Measurements from ENCODE around the gene STPG2. TPM values are rescaled to one million over a fixed set of nuclear protein-coding genes. Genes with fewer than 3 reads are reported as not detected.
"Not testable (repeated sequence)": the region's sequence is repeated elsewhere in the genome, so short reads cannot be mapped to it uniquely, and the experiment has no call there.

The STPG2 gene
- total and polyA plus RNA-seq, 2 donors (not counting 3 experiments of a cell fraction or from before 2014, with no cell fraction given), result not detected

DNA sequence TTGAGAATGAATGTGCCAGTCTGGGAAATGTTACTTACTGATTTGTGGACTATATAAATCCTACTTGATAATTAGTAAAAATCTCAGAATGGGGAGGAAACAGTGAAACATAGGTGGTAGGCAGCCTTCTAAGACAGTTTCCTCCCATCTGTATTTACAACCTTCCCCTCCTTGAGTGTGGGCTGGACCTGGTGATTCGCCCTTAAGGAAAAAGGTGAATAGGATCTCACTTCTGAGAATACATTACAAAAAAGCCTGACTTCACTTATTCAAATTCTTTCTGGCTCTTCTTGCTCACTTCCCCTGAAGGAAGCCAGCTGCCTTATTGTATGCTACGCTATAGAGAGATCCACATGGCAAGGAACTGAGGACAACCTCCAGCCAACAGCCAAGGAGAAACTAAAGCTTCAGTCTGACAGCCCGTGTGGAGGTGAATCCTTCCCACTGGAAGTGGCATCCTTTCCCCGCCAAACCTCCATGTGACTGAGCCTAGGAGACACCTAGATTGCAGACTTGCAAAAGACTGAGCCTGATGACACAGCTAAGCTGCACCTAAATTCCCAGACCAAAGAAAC, 585.0 kb downstream of the STPG2 start:
- no TSS peak for BruUV-seq (replicated peaks)
- Histone ChIP-seq H3K9me1 (replicated peaks; ENCODE audit: control insufficient read depth, extremely low read depth, insufficient read depth, low read length) (no peaks in the 10 kb centered on the region), H2AFZ (ENCODE audit: low read depth, low read length) (no peak overlapping the region), H3K27ac (ENCODE audit: insufficient read depth, low read depth, low read length) (no peak overlapping the region), H3K9ac (replicated peaks; ENCODE audit: extremely low read depth, insufficient read depth, low read length) (no peak overlapping the region), H3K4me2 (ENCODE audit: insufficient read depth, low read length) (no peak overlapping the region), H3K9me3 (replicated peaks; ENCODE audit: control insufficient read depth, insufficient read depth, low read length) (no peaks in the 10 kb centered on the region), H3K36me3 (ENCODE audit: control insufficient read depth in 2 of 2, extremely low read depth in 1 of 2, insufficient read depth in 2 of 2, low read length in 2 of 2) (no peaks in the 10 kb centered on the region), H3K4me3 (replicated peaks in 1 of 3; ENCODE audit: insufficient read depth in 1 of 3, low read depth in 1 of 3, low read length in 3 of 3) (no peak overlapping the region), H3K4me1 (ENCODE audit: control insufficient read depth, extremely low read depth, insufficient read depth, low read length) (no peaks in the 10 kb centered on the region), H3K27me3 (ENCODE audit: control insufficient read depth in 2 of 2, insufficient read depth in 2 of 2, low read length in 2 of 2) (no peaks in the 10 kb centered on the region), H3K79me2 (ENCODE audit: control insufficient read depth, insufficient read depth, low read length) (no peaks in the 10 kb centered on the region), H4K20me1 (replicated peaks; ENCODE audit: control insufficient read depth, extremely low read depth, insufficient read depth, low read length) (no peaks in the 10 kb centered on the region)
- intact Hi-C loops (cut with micrococcal nuclease), result no loop called here
- DNase-seq (ENCODE audit: low read depth, low spot score) (no peak), FAIRE-seq (no peak)
- TF ChIP-seq GATA2 (IDR thresholded peaks at IDR 0.05; ENCODE audit: insufficient read depth, insufficient read length, low read depth, low read length), result no peak
- CTCF ChIA-PET, result no interaction called here
- POLR2A ChIA-PET, result no interaction called here
- dilution Hi-C loops (cut with MboI; ENCODE audit: extremely low pct_ligation_motif_present, low sequenced_read_pairs), result no loop called here

DNA sequence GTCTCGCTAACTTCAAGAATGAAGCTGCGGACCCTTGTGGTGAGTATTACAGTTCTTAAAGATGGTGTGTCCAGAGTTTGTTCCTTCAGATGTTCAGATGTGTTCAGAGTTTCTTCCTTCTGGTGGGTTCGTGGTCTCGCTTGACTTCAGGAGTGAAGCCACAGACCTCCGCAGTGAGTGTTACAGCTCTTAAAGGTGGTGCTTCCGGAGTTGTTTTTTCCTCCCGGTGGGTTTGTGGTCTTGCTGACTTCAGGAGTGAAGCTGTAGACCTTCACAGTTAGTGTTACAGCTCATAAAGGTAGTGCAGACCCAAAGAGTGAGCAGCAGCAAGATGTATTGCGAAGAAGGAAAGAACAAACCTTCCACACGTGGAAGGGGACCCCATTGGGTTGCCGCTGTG, 592.6 kb downstream of the STPG2 start:
- dilution Hi-C loops (cut with MboI; ENCODE audit: extremely low pct_ligation_motif_present, low sequenced_read_pairs); H3K9me1 ChIP-seq (replicated peaks; ENCODE audit: control insufficient read depth, extremely low read depth, insufficient read depth, low read length); DNase-seq (ENCODE audit: low read depth, low spot score); BruUV-seq (replicated peaks); POLR2A ChIA-PET; H3K79me2 ChIP-seq (ENCODE audit: control insufficient read depth, insufficient read depth, low read length); H3K4me3 ChIP-seq (replicated peaks in 1 of 3; ENCODE audit: insufficient read depth in 1 of 3, low read depth in 1 of 3, low read length in 3 of 3); H4K20me1 ChIP-seq (replicated peaks; ENCODE audit: control insufficient read depth, extremely low read depth, insufficient read depth, low read length); H3K27ac ChIP-seq (ENCODE audit: insufficient read depth, low read depth, low read length); FAIRE-seq; H3K4me1 ChIP-seq (ENCODE audit: control insufficient read depth, extremely low read depth, insufficient read depth, low read length); CTCF ChIA-PET; H3K9me3 ChIP-seq (replicated peaks; ENCODE audit: control insufficient read depth, insufficient read depth, low read length); H3K36me3 ChIP-seq (ENCODE audit: control insufficient read depth in 2 of 2, extremely low read depth in 1 of 2, insufficient read depth in 2 of 2, low read length in 2 of 2); H3K4me2 ChIP-seq (ENCODE audit: insufficient read depth, low read length); intact Hi-C loops (cut with micrococcal nuclease); H2AFZ ChIP-seq (ENCODE audit: low read depth, low read length); H3K9ac ChIP-seq (replicated peaks; ENCODE audit: extremely low read depth, insufficient read depth, low read length); H3K27me3 ChIP-seq (ENCODE audit: control insufficient read depth in 2 of 2, insufficient read depth in 2 of 2, low read length in 2 of 2): not testable (repeated sequence)

Data from endothelial cell of umbilical vein (primary cell).